ENCODE results near the gene RPRD1A. TPM values are rescaled to one million over a fixed set of nuclear protein-coding genes. Genes with fewer than 3 reads are reported as not detected.

The RPRD1A gene
- total and polyA plus RNA-seq, 9 of the 15 experiments (the other 6 are each of a cell fraction or from before 2014, with no cell fraction given), result 30.2 to 142 (median 66.0) TPM

GRCh38 chr18:36101943-36102342, 34.6 kb upstream of the RPRD1A start:
- no peaks in the 10 kb centered on the region; a peak in 1 of 5 replicates for H3K4me1 ChIP-seq (replicated peaks in 1 of 2; ENCODE audit: control insufficient read depth in 2 of 2, insufficient read depth in 2 of 2, low read length in 2 of 2)
- H3K9me1 ChIP-seq (ENCODE audit: control insufficient read depth, insufficient read depth, low read length), result no peaks in the 10 kb centered on the region
- no peaks in the 10 kb centered on the region for H3K36me3 ChIP-seq (ENCODE audit: control insufficient read depth, insufficient read depth, low read length)
- peak overlapping the region; percentile 38 for H2AFZ ChIP-seq (ENCODE audit: low read depth, low read length)
- in situ Hi-C loops (cut with MboI), result loop anchor here (5.0 kb wide), 1 partner anchor 180 kb away; no protein-coding TSS in a partner anchor
- WGBS (ENCODE audit: insufficient coverage, low coverage, missing lambda C conversion rate), result 12% methylated on average over 7 of the region's 7 CpGs
- peaks cover 0 to 4% of the 10 kb centered on the region in 2 experiments; a peak in 1 of 5 replicates for H3K27me3 ChIP-seq (ENCODE audit: control insufficient read depth in 2 of 2, insufficient read depth in 2 of 2, low read length in 2 of 2)
- H3K27ac ChIP-seq (ENCODE audit: extremely low read depth, low read depth, low read length), result no peak overlapping the region
- no peak overlapping the region for H3K4me3 ChIP-seq
- BruUV-seq (replicated peaks), result no TSS peak
- H3K79me2 ChIP-seq (ENCODE audit: control insufficient read depth, insufficient read depth, low read length), result no peaks in the 10 kb centered on the region
- FAIRE-seq (no peak), ATAC-seq (peak; percentile 44), DNase-seq (ENCODE audit: extremely low read depth in 1 of 4, low spot score in 3 of 4) (peak in 1 of 4 experiments; percentile 14)
- TF ChIP-seq CBX3 (IDR thresholded peaks at IDR 0.05; ENCODE audit: borderline replicate concordance in 1 of 2, low read length in 2 of 2) (peak in 1 of 2 experiments; percentile 45; a peak in 1 of 3 replicates), ZFP36 (IDR thresholded peaks at IDR 0.05; ENCODE audit: low read depth, low read length, partially characterized antibody) (peak; percentile 60), EP300 (IDR thresholded peaks at IDR 0.05; ENCODE audit: low read length) (no peak)
- H3K4me2 ChIP-seq (ENCODE audit: insufficient read depth, low read length), result peak overlapping the region; percentile 6; the same call in 1 of the 2 replicates
- no peak overlapping the region for H3K9ac ChIP-seq (ENCODE audit: insufficient read depth in 1 of 2, low read depth in 2 of 2, low read length in 2 of 2)
- POLR2A ChIA-PET, result interaction anchor here (0.9 to 1.0 kb wide), 2 partner anchors 13 to 16 kb away, joined by 3 read pairs; no protein-coding TSS in a partner anchor
- no peaks in the 10 kb centered on the region for H4K20me1 ChIP-seq (replicated peaks; ENCODE audit: control insufficient read depth, insufficient read depth, low read length)
- intact Hi-C loops (cut with micrococcal nuclease), result no loop called here
- no peaks in the 10 kb centered on the region; the same call in 1 of the 2 replicates for H3K9me3 ChIP-seq (replicated peaks; ENCODE audit: control insufficient read depth, insufficient read depth, low read depth, low read length)
- CTCF ChIA-PET (ENCODE audit: low intra/inter-chr PET ratio), result no interaction called here

- Histone ChIP-seq H3K4me3 (no peak overlapping the region), H3K27me3 (ENCODE audit: control insufficient read depth in 2 of 2, insufficient read depth in 2 of 2, low read length in 2 of 2) (peaks cover 2 to 4% of the 10 kb centered on the region in 2 experiments; a peak in 2 of 5 replicates), H3K79me2 (ENCODE audit: control insufficient read depth, insufficient read depth, low read length) (no peaks in the 10 kb centered on the region), H3K4me1 (replicated peaks in 1 of 2; ENCODE audit: control insufficient read depth in 2 of 2, insufficient read depth in 2 of 2, low read length in 2 of 2) (no peaks in the 10 kb centered on the region; a peak in 1 of 5 replicates), H3K36me3 (ENCODE audit: control insufficient read depth, insufficient read depth, low read length) (no peaks in the 10 kb centered on the region), H3K9ac (ENCODE audit: insufficient read depth in 1 of 2, low read depth in 2 of 2, low read length in 2 of 2) (no peak overlapping the region), H3K9me3 (replicated peaks; ENCODE audit: control insufficient read depth, insufficient read depth, low read depth, low read length) (no peaks in the 10 kb centered on the region; the same call in 1 of the 2 replicates), H3K9me1 (ENCODE audit: control insufficient read depth, insufficient read depth, low read length) (no peaks in the 10 kb centered on the region), H3K27ac (ENCODE audit: extremely low read depth, low read depth, low read length) (no peak overlapping the region), H3K4me2 (ENCODE audit: insufficient read depth, low read length) (no peak overlapping the region), H4K20me1 (replicated peaks; ENCODE audit: control insufficient read depth, insufficient read depth, low read length) (no peaks in the 10 kb centered on the region), H2AFZ (ENCODE audit: low read depth, low read length) (no peak overlapping the region)
- intact Hi-C loops (cut with micrococcal nuclease), result loop anchor here (5.0 kb wide), 2 partner anchors 313 to 342 kb away; no protein-coding TSS in a partner anchor
- DNase-seq (ENCODE audit: extremely low read depth in 1 of 4, low spot score in 3 of 4) (no peak), ATAC-seq (no peak; the same call in 2 of the 3 replicates), FAIRE-seq (no peak)
- BruUV-seq (replicated peaks), result no TSS peak
- CTCF ChIA-PET (ENCODE audit: low intra/inter-chr PET ratio), result no interaction called here
- POLR2A ChIA-PET, result interaction anchor here (1.3 kb wide), 1 partner anchor 11 kb away, joined by 3 read pairs; no protein-coding TSS in a partner anchor
- in situ Hi-C loops (cut with MboI), result loop anchor here (10.0 kb wide), 1 partner anchor 655 kb away; no protein-coding TSS in a partner anchor
- peak; percentile 13; the same call in 1 of the 2 replicates for TF ChIP-seq HMBOX1 (IDR thresholded peaks at IDR 0.05)
- TF ChIP-seq ZBTB17 (CRISPR knock-in tag; IDR thresholded peaks at IDR 0.05), result peak; percentile 91
- TF ChIP-seq BRD4 (IDR thresholded peaks at IDR 0.05), result no peak
- TF ChIP-seq ZNF77 (CRISPR knock-in tag; IDR thresholded peaks at IDR 0.05), result no peak
- TF ChIP-seq C11orf30 (IDR thresholded peaks at IDR 0.05; ENCODE audit: low read depth), result no peak
- no peak for TF ChIP-seq HDAC1 (IDR thresholded peaks at IDR 0.05)
- no peak for TF ChIP-seq HCFC1 (IDR thresholded peaks at IDR 0.05; ENCODE audit: low read depth, low read length)
- TF ChIP-seq NONO (IDR thresholded peaks at IDR 0.05; ENCODE audit: low read depth in 2 of 2, low read length in 1 of 2), result no peak
- TF ChIP-seq TAL1 (IDR thresholded peaks at IDR 0.05), result peak; percentile 31; the same call in 1 of the 2 replicates
- TF ChIP-seq ZNF398 (CRISPR knock-in tag; IDR thresholded peaks at IDR 0.05), result no peak
- TF ChIP-seq ZNF146 (CRISPR knock-in tag; IDR thresholded peaks at IDR 0.05; ENCODE audit: unreplicated experiment), result no peak
Observed at GRCh38 chr18:36099311-36099710, 32.0 kb upstream of the RPRD1A start.
